Mucosa of descending colon (tissue), 3 donors: ENCODE data around the gene LAMA2. TPM values are rescaled to one million over a fixed set of nuclear protein-coding genes. Genes with fewer than 3 reads are reported as not detected.

Experiments
- ATAC-seq: fragments of 200-7000 bp; cut with Tn5 transposase; one replicate; pipeline ENCODE4 v1.9.1; 2020; ENCODE audit warnings: mild to moderate bottlenecking, moderate library complexity
- DNase-seq, 3 donors: peaks; one replicate each; pipeline ENCODE4 v3.0.0-alpha.2; 2020
- H3K36me3 ChIP-seq: fragments of 200-600 bp; one replicate; pipeline ENCODE4 v1.8.0; 2021; ENCODE audit warnings: low read depth, mild to moderate bottlenecking
- H3K4me1 ChIP-seq: fragments of 200-600 bp; one replicate; pipeline ENCODE4 v1.8.0; 2021; ENCODE audit warnings: low read depth, mild to moderate bottlenecking
- H3K4me3 ChIP-seq: fragments of 200-600 bp; one replicate; pipeline ENCODE4 v1.8.0; 2021; ENCODE audit warnings: mild to moderate bottlenecking
- H3K9me3 ChIP-seq: fragments of 200-600 bp; one replicate; pipeline ENCODE4 v1.8.0; 2021; ENCODE audit warnings: mild to moderate bottlenecking
- CTCF ChIP-seq: fragments of 200-600 bp; IDR thresholded peaks from one replicate; pipeline ENCODE4 v1.8.0; 2022; ENCODE audit warnings: antibody characterized with exemption, mild to moderate bottlenecking
- intact Hi-C, 2 donors: fragments of 100-400 bp; cut with DNase I in 1 of 2; cut with micrococcal nuclease in 1 of 2; formaldehyde crosslinking; loops; one replicate each; pipeline versions ENCODE4 v1.11.0 to v1.11.1; 2022; cut with DNase I, micrococcal nuclease
- total RNA-seq, 3 donors: library from RNA; stranded (reverse); fragmentation: NEBNext Ultra II Directional in 2 of 3; extraction: Animal tissue kit (Norgen Biotek cat#: 25700) in 2 of 3; gene quantifications; one replicate each; pipeline versions ENCODE4 v1.2.1 to v1.2.4, GENCODE V29; 2021 to 2023
- donor health status: DM: no; HTN: no; CAD: no; lungs with moderate emphysema.
- donor health status: DM: no; HTN: no; CAD: no.
- donor health status: DM: no; HTN: yes; CAD: no.

The LAMA2 gene
- total RNA-seq, 3 donors from 2014 or later, result 3.6 to 29.4 (median 18.4) TPM

DNA sequence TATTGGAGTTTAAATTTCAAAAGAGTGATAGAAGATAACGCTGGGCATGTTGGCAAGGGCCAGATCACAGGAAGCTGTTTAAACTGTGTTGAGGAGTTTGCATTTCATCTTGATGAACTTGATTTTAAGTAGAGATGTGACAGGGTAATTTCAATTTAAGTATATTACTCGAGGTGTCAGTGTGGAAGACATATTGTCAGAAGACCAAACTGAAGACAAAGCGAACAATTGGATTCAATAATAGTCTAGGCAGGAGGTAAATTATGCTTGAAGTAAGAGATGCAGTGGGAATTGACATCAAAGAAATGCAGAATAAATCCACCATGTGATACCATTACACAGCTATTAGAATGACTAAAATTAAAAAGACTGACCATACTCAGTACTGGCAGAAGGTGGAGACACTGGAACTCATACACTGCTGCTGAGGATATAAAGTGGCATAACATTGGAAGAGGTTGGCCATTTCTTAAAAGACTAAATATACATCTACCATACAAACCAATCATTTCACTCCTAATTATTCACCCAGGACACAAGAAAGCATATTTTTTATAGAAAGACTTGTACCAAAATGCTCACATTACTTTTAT, 586.2 kb downstream of the LAMA2 start:
- Histone ChIP-seq H3K4me1 (no peaks in the 10 kb centered on the region), H3K9me3 (no peaks in the 10 kb centered on the region), H3K4me3 (no peak overlapping the region), H3K36me3 (no peaks in the 10 kb centered on the region)
- no peak for TF ChIP-seq CTCF
- ATAC-seq, result no peak
- intact Hi-C loops, result no loop called here
- no peak for DNase-seq

- intact Hi-C loops, result no loop called here
- no peaks in the 10 kb centered on the region for H3K4me1 ChIP-seq
- H3K4me3 ChIP-seq, result no peak overlapping the region
- DNase-seq, result no peak
- no peaks in the 10 kb centered on the region for H3K36me3 ChIP-seq
- no peaks in the 10 kb centered on the region for H3K9me3 ChIP-seq
- TF ChIP-seq CTCF, result no peak
- ATAC-seq, result no peak
Measured at GRCh38 chr6:129472239-129472638, 589.3 kb downstream of the LAMA2 start.

DNA sequence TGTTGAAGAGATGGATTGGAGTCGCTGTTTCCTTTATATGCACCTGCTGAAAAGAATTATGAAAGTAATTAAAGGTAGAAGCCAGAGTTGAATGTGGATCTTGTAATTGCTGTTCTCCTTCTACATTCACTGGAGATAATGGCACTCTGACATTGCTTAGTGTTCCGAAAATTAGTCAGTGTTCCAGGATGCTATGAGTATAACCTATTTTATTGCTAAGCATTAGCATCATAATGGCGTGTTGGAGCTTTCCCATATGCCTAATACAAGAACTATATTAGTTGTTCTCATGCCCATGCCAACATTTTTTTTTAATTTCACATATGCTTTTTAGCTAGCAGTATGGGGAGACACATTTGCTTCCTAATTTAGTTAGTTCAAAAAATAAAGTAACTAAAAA, 590.6 kb downstream of the LAMA2 start:
- no peaks in the 10 kb centered on the region for H3K9me3 ChIP-seq
- no peak for TF ChIP-seq CTCF
- intact Hi-C loops, result no loop called here
- no peaks in the 10 kb centered on the region for H3K4me1 ChIP-seq
- ATAC-seq (no peak), DNase-seq (no peak)
- H3K36me3 ChIP-seq, result no peaks in the 10 kb centered on the region
- H3K4me3 ChIP-seq, result no peak overlapping the region

- no peak for ATAC-seq
- H3K9me3 ChIP-seq, result no peaks in the 10 kb centered on the region
- DNase-seq, result no peak
- TF ChIP-seq CTCF, result no peak
- no peaks in the 10 kb centered on the region for H3K36me3 ChIP-seq
- no peaks in the 10 kb centered on the region for H3K4me1 ChIP-seq
- intact Hi-C loops, result no loop called here
- no peak overlapping the region for H3K4me3 ChIP-seq
Measured at GRCh38 chr6:129475477-129476247, 592.7 kb downstream of the LAMA2 start.

- TF ChIP-seq CTCF, result no peak
- intact Hi-C loops, result no loop called here
- no peak for ATAC-seq
Measured at GRCh38 chr6:129476248-129476564, 593.3 kb downstream of the LAMA2 start.

More at GRCh38 chr6:129476248-129476564, 593.3 kb downstream of the LAMA2 start:
- Histone ChIP-seq H3K4me3 (no peak overlapping the region), H3K9me3 (no peaks in the 10 kb centered on the region), H3K36me3 (no peaks in the 10 kb centered on the region), H3K4me1 (no peaks in the 10 kb centered on the region)
- DNase-seq, result no peak
